H54 (cell line): ENCODE data around the gene SERGEF.

ENCODE experiments used
- DNase-seq: peaks from one replicate; pipeline ENCODE4 v3.0.0; 2011; ENCODE audit warnings: low spot score, mixed read lengths; ENCODE audit not compliant: insufficient read length
- FAIRE-seq: peaks from 3 replicates; lab custom pipeline; 2011; peaks lifted over from hg19 to GRCh38; lab: Jason Lieb, UNC
- POLR2A ChIP-seq: IDR thresholded peaks from 2 replicates; pipeline ENCODE4 v1.6.1; 2011; ENCODE audit warnings: low read depth, mild to moderate bottlenecking, low read length

SERGEF gene

GRCh38 chr11:17790453-17790852, 222.4 kb downstream of the SERGEF start:
- no peak for TF ChIP-seq POLR2A
- no peak for FAIRE-seq
- peak; percentile 33 for DNase-seq

- FAIRE-seq (no peak), DNase-seq (no peak)
- TF ChIP-seq POLR2A: no peak
These were observed 224.8 kb downstream of the SERGEF start for GRCh38 chr11:17788084-17788483.

DNA sequence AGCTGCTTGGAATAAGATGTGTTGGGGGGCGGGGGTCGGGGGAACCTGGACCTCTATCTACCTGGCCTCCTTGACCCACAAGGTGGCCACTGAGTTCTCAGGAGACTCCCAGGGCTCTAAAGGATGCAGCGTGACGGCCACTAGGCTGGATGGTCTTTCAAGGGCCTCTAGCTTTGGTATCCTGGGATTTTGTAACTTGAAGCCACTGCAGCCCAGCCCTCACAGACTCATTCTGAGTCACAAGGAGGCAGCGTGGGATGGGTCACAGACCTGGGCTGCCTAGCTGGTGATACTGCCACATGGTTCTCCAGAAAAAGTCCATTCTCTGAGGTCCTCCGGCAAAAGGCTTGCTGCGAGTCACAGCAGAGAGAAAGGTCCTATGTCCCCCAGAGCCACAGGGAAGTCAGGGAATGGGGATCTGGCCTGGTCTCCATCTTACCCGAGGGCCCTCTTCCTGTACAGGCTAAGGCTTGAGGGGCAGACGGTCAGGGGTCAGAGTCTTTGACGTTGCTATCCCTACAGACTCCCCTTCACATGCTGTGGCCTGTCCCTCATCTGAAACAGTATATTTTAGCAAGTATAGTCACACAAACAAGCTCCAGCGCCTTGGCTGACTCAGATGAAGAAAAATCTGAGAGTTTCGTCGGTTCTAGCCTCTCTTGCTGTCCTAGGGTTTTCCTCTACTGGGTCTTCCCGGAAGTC, 225.9 kb downstream of the SERGEF start:
- no peak for TF ChIP-seq POLR2A
- peak; percentile 52 for FAIRE-seq
- DNase-seq: peak; percentile 92

- TF ChIP-seq POLR2A: no peak
- DNase-seq (no peak), FAIRE-seq (no peak)
These were observed 229.0 kb downstream of the SERGEF start for GRCh38 chr11:17783878-17784277.

GRCh38 chr11:17782603-17783337, 230.1 kb downstream of the SERGEF start:
- TF ChIP-seq POLR2A: no peak
- FAIRE-seq: no peak
- no peak for DNase-seq

DNA sequence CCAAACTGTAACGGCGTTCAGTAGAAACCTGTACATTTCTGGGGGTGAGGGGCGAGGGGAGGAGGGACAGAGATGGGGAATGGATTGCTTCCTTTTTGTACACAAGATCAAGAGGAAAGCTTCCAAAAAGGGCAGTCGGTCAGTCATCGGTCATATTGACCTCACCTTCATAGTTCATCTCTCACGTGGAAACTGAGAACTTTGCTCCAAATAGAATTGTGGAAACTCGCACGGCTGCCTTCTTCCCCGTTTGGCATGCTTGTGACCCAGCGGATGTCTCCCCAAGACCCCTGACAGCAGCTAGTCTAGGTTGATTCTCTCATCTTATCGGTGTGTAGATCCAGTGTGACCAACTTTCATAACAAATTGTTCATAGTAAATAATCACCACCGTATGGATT, 230.7 kb downstream of the SERGEF start:
- TF ChIP-seq POLR2A: no peak
- DNase-seq: no peak
- no peak for FAIRE-seq

GRCh38 chr11:17781626-17782025, 231.2 kb downstream of the SERGEF start:
- no peak for TF ChIP-seq POLR2A
- FAIRE-seq: no peak
- no peak for DNase-seq

DNA sequence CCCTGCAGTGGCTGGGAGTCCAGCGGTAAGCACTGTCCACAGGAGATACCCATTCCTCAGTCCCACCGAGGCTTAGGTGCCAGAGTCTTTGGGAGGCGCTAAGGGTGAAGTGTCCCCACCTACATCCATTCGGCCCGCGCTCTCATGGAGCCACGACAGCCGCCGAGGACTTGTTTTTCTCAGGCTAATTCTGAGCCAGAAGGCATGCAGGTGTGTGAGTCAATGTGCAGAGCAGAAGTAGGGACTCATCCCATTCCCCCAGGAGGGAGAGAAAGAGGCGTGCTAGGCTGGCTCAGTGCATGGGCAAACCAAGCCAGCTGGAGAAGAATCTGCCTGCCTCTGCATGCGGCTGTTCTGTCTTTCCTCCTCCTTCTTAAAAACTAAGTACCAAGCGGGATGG, 231.6 kb downstream of the SERGEF start:
- DNase-seq: no peak
- FAIRE-seq: no peak
- no peak for TF ChIP-seq POLR2A

DNA sequence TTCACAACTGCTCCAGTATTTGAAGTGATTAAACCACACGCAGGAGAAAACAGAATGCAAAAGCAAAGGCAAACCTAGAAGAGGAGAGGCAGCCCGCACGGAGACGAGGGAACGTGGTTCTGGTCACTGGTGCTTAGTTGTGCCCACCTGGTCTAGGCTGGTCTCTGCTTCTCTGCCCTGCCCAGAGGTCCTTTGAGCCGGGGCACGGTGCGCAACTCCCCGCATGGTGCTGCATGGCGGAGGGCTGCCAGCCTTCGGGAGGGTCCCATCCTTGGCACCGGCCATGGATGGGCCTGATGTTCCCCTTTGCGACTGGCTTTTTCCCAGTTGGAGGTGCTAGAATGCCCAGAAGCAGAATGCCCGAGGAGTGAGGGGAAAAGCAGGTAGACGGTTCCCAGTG, 232.2 kb downstream of the SERGEF start:
- DNase-seq (no peak), FAIRE-seq (no peak)
- no peak for TF ChIP-seq POLR2A

- FAIRE-seq (no peak), DNase-seq (no peak)
These were observed 232.8 kb downstream of the SERGEF start for GRCh38 chr11:17779861-17780594.

DNA sequence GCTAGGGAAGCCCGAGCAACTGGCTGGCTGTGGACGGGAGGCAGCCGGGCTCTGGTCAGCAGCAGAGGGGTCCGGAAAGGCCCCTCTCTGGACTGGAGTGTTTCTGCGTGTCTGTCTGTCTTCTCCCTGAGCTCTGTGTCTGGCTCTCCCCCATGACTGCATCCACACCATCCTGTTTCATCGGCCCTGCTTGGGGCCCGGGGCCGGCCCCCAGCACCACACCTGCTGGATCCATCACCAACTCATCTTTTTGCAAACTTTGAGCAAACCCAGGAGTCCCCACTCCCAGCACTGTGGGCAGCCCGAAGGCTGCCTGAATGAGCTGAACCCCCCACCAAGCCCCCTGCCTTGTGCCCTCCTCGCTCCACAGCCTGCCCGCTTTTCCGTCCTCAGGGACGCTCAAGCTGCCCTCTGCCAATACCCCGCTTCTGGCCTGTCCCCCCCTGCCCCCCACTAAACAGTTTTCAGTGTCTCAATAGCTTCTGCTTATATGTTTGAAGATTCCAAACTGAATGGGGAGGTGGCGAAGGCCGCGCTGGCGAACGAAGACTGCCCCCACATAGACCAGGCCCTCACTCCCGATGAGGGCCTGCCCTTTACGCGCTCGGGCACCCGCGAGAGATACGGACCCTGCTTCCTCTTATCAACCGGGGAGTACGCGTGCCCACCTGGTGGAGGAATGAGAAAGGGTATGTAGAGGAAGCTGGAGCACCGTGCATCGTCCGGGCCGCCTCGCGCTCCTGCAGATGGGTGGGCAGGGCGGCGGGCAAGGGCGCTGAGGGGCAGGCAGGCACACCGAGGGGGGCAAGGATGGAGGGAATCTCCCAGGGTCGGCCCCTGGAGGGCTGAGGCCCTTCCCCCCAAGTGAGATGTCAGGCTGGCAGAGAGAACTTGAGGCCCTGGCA, 233.6 kb downstream of the SERGEF start:
- no peak for TF ChIP-seq POLR2A
- DNase-seq: no peak
- no peak for FAIRE-seq

More at GRCh38 chr11:17779861-17780594, 232.8 kb downstream of the SERGEF start:
- TF ChIP-seq POLR2A: no peak

GRCh38 chr11:17778352-17778751, 234.5 kb downstream of the SERGEF start:
- no peak for FAIRE-seq
- no peak for DNase-seq
- no peak for TF ChIP-seq POLR2A

DNA sequence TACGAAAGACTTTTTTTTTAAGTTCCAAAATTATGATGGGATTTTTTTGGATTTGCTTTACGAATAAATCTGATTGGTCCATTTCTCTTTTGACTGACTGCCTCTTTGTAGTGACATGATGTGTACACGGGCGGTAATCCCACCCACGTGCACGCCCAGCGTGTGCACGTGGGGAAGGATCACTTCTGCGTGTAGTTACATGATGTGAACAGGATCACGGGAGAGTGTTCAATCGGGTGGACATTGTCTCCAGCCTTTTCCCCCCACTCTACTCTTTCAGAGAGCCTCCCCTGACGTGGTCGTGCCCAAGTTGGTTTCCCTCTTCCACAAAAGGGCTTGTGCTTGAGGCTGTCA, 235.1 kb downstream of the SERGEF start:
- FAIRE-seq: no peak
- DNase-seq: no peak
- TF ChIP-seq POLR2A: no peak

DNA sequence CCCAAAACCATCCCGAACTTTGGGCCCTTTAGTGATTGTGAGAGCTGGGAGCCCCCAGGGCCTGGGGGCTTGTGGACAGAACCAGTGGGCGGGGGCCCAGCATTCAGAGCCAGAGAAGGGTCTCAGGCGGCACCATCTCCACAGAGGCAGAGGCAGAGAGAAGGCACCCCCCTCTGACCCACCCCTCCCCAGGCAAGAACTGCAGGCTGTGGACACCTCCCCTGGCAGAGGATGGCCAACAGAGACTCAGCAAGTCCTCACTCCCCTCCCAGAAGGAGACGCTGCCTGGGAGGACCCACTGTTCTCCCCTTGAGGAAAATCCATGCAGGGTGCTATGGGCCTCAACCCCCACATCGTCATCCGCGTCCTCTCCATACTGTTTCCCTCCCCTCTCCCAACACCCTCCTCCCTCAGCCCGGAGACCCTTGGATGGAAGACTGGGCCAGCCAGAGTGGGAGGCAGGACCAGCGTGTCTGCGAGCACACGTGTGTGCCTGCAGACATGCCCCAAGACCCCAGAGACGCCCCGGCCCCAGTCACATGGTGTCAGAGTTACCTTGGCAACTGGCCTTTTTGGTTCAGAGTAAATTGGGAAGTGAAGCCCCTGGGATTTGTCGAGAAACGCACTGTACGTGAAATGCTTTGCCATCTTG, 235.6 kb downstream of the SERGEF start:
- TF ChIP-seq POLR2A: no peak
- DNase-seq (no peak), FAIRE-seq (no peak)
